Testis (tissue), 2 donors: ENCODE measurements around the gene LGALS8.

Source experiments
- POLR2A ChIP-seq: fragments of 450-650 bp; IDR thresholded peaks from one replicate; pipeline ENCODE4 v1.6.1; 2017; ENCODE audit warnings: antibody characterized with exemption, mild to moderate bottlenecking, moderate library complexity
- TF ChIP-seq, protein P1 (sequence below), 3 experiments: fragments of 450-650 bp in 2 of 3; fragments of 200-600 bp in 1 of 3; sonication (generic) in 1 of 3; IDR thresholded peaks; one replicate each; pipeline ENCODE4 v1.5.1; 2016 to 2019; ENCODE audit warnings: antibody characterized with exemption in 3 of 3, mild to moderate bottlenecking in 2 of 3, moderate library complexity in 1 of 3

DNA sequence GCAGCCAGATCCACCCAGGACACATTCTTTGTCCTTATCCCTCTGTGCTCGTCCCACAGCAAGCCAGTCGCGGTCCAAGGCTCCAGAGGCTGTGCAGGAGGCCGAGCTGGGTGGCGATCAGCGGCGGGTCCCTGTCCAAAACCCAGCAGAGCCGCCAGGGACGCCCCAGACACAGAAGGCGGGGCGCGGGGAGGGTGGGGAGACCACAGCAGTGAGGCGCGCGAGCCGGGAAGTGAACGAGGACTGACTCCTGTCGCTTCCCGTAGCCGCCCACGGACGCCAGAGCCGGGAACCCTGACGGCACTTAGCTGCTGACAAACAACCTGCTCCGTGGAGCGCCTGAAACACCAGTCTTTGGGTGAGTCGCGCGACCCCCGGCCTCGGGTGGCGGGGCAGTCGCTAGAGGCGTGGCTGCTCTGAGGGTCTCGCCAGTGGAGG lies at the start of gene LGALS8:
- TF ChIP-seq, protein P1, sequence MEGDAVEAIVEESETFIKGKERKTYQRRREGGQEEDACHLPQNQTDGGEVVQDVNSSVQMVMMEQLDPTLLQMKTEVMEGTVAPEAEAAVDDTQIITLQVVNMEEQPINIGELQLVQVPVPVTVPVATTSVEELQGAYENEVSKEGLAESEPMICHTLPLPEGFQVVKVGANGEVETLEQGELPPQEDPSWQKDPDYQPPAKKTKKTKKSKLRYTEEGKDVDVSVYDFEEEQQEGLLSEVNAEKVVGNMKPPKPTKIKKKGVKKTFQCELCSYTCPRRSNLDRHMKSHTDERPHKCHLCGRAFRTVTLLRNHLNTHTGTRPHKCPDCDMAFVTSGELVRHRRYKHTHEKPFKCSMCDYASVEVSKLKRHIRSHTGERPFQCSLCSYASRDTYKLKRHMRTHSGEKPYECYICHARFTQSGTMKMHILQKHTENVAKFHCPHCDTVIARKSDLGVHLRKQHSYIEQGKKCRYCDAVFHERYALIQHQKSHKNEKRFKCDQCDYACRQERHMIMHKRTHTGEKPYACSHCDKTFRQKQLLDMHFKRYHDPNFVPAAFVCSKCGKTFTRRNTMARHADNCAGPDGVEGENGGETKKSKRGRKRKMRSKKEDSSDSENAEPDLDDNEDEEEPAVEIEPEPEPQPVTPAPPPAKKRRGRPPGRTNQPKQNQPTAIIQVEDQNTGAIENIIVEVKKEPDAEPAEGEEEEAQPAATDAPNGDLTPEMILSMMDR (IDR thresholded peaks at IDR 0.05), result no peak
- TF ChIP-seq POLR2A, result no peak
